Measurements from ENCODE around the gene SLC13A3.

The SLC13A3 gene

DNA sequence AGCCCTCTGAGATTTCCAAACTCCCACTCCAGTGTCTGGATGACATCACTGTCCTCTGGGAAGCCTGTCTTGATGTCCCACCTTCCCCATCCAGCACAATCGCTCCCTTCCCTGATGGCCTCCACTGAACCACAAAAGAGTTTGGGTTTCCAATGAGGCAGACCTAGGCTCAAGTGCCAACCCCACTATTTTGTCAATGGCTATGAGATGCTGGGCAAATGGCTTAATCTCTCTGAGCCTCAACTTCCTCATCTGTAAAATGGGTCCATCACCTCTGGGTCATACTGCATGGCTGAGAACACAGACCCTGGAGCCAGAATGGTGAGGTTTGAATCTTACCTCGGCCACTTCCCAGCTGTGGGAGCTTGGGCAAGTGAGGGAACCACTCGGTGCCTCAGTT lies 11.7 kb downstream of the SLC13A3 start:
- Histone ChIP-seq H3K4me1 (ENCODE audit: control insufficient read depth in 1 of 2, insufficient read depth in 2 of 2, low read length in 2 of 2) (no peaks in the 10 kb centered on the region), H3K4me3 (ENCODE audit: low read depth in 1 of 2, low read length in 2 of 2) (no peak overlapping the region), H3K27me3 (ENCODE audit: low read depth, low read length) (no peaks in the 10 kb centered on the region), H3K27ac (ENCODE audit: low read length) (no peak overlapping the region), H3K9me3 (ENCODE audit: control insufficient read depth in 1 of 2, low read length in 2 of 2) (no peaks in the 10 kb centered on the region), H3K36me3 (ENCODE audit: control insufficient read depth in 1 of 2, insufficient read depth in 2 of 2, low read length in 2 of 2) (no peaks in the 10 kb centered on the region)

DNA sequence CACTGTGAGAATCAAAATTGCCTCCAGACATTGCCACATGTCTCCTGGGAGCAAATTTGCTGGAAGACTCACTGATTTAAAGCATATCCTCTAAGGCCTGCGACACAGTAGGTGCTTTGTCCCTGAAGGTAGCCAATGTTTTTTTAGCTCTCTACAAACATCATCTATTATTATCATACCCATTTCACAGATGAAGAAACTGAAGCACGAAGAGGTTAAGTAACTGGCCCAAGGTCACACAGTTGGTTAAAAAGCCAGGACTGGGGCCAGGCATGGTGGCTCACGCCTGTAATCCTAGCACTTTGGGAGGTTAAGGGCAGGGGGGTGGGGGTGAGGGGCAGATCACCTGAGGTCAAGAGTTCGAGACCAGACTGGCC lies 12.4 kb downstream of the SLC13A3 start:
- no peak overlapping the region for H3K4me3 ChIP-seq (ENCODE audit: low read depth in 1 of 2, low read length in 2 of 2)
- no peak overlapping the region for H3K27ac ChIP-seq (ENCODE audit: low read length)
- no peaks in the 10 kb centered on the region for H3K9me3 ChIP-seq (ENCODE audit: control insufficient read depth in 1 of 2, low read length in 2 of 2)
- no peaks in the 10 kb centered on the region for H3K27me3 ChIP-seq (ENCODE audit: low read depth, low read length)
- no peaks in the 10 kb centered on the region for H3K36me3 ChIP-seq (ENCODE audit: control insufficient read depth in 1 of 2, insufficient read depth in 2 of 2, low read length in 2 of 2)
- no peaks in the 10 kb centered on the region for H3K4me1 ChIP-seq (ENCODE audit: control insufficient read depth in 1 of 2, insufficient read depth in 2 of 2, low read length in 2 of 2)

DNA sequence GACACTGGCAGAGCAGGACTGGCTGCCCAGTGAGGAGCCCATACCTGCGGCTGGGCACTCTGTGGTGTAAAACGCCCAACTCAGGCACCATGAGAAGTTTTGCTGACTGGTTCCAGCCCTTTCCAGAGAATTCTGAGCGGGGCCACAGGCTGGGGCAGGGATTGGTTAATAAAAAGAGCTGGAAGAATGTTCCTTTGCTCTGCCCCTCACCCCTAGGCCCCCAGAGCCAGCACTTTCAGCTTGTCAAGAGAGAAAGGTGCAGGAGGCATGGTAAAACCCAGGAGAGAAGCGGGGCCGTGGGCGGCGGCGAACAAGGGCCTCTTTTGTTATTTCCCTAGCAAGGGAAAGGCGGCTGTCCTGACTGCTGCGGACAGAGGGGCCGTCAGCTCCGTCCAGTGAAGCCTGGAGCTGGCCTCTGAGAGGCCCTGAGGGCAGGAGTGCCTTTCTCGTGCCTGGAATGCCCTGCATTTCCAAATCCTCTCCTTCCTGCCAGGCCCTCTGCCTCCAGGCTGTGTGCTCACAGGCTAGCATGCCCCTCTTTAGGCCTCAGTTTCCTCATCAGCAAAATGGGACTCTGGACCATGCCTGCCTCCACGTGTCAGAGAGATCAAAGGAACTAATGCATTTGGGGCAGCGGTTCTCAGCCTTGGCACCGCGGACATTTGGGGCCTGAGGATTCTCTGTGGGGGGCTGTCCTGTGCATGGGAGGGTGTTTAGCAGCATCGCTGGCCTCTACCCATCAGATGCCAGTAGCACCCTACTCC lies 12.9 kb downstream of the SLC13A3 start:
- Histone ChIP-seq H3K4me3 (ENCODE audit: low read depth in 1 of 2, low read length in 2 of 2) (no peak overlapping the region), H3K9me3 (ENCODE audit: control insufficient read depth in 1 of 2, low read length in 2 of 2) (no peaks in the 10 kb centered on the region), H3K27ac (ENCODE audit: low read length) (no peak overlapping the region), H3K36me3 (ENCODE audit: control insufficient read depth in 1 of 2, insufficient read depth in 2 of 2, low read length in 2 of 2) (no peaks in the 10 kb centered on the region), H3K4me1 (ENCODE audit: control insufficient read depth in 1 of 2, insufficient read depth in 2 of 2, low read length in 2 of 2) (no peaks in the 10 kb centered on the region), H3K27me3 (ENCODE audit: low read depth, low read length) (no peaks in the 10 kb centered on the region)

DNA sequence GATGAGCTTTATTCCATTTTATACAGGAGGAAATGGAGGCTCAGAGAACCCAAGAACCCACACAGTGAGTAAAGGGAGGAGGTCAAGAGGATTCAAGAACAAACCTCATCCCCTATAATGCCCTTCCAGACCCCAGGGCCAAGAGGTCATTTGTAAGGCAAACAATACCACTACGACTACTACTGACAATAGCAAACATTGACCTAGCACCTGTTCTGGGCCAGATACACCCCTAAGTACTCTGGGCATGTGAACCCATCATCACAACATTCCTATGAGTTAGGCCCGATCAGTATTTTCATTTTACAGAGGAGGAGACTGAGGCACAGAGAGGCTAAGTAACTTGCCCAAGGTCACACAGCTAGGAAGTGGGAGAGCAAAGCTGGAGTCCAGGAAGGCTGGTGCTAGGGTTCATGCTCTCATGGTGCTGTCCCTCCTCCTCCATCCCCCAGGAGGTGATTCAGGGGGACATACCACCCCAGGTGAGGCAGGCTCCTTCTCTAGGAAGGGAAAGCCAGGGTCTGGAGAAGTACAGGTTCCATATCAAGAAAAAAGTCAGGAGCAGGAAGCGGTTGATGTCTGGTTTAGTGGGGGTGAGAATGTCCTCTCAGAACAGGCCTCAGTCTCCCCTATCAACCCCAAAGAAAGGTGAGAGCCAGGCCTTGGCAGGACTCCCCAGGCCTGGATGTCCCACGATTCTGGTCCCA lies 13.7 kb downstream of the SLC13A3 start:
- no peaks in the 10 kb centered on the region for H3K9me3 ChIP-seq (ENCODE audit: control insufficient read depth in 1 of 2, low read length in 2 of 2)
- H3K36me3 ChIP-seq (ENCODE audit: control insufficient read depth in 1 of 2, insufficient read depth in 2 of 2, low read length in 2 of 2): no peaks in the 10 kb centered on the region
- H3K4me3 ChIP-seq (ENCODE audit: low read depth in 1 of 2, low read length in 2 of 2): no peak overlapping the region
- H3K27me3 ChIP-seq (ENCODE audit: low read depth, low read length): no peaks in the 10 kb centered on the region
- H3K4me1 ChIP-seq (ENCODE audit: control insufficient read depth in 1 of 2, insufficient read depth in 2 of 2, low read length in 2 of 2): no peaks in the 10 kb centered on the region
- no peak overlapping the region for H3K27ac ChIP-seq (ENCODE audit: low read length)

DNA sequence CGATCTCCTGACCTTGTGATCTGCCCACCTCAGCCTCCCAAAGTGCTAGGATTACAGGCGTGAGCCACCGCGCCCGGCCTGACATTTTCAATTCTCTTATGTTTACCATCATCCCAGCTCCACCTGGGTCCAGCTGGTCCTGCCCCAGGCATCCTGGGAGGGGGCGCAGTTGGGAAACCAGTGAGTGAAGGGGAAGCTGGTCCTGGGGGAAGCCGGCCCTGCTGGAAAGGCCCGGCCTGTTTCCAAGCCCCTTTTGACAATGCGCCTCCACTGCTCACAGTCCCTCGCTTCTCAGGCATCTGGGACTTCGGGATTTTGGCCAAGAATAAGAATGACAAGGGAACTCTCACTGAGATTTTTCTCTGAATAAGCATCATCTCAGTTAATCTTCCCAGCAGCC lies 14.2 kb downstream of the SLC13A3 start:
- H3K4me3 ChIP-seq (ENCODE audit: low read depth in 1 of 2, low read length in 2 of 2): no peak overlapping the region
- H3K36me3 ChIP-seq (ENCODE audit: control insufficient read depth in 1 of 2, insufficient read depth in 2 of 2, low read length in 2 of 2): no peaks in the 10 kb centered on the region
- no peak overlapping the region for H3K27ac ChIP-seq (ENCODE audit: low read length)
- H3K27me3 ChIP-seq (ENCODE audit: low read depth, low read length): no peaks in the 10 kb centered on the region
- H3K9me3 ChIP-seq (ENCODE audit: control insufficient read depth in 1 of 2, low read length in 2 of 2): no peaks in the 10 kb centered on the region
- no peaks in the 10 kb centered on the region for H3K4me1 ChIP-seq (ENCODE audit: control insufficient read depth in 1 of 2, insufficient read depth in 2 of 2, low read length in 2 of 2)

DNA sequence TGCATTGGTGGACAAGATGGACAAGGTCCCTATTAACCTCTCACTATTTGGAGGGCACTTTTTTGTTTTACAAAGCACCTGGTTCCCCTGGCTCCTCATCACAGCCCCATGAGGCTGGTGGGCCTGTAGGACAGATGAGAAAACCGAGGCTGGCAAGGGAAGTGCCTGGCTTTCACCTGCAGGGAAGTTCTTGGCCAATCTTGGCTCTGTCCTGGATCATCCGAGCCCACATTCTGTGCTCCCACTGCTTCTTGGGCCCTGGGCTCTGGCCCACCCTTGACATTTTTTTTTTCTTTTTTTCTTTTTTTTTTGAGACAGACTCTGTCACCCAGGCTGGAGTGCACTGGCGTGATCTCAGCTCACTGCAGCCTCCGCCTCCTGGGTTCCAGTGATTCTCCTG lies 14.7 kb downstream of the SLC13A3 start:
- Histone ChIP-seq H3K4me1 (ENCODE audit: control insufficient read depth in 1 of 2, insufficient read depth in 2 of 2, low read length in 2 of 2) (no peaks in the 10 kb centered on the region), H3K36me3 (ENCODE audit: control insufficient read depth in 1 of 2, insufficient read depth in 2 of 2, low read length in 2 of 2) (no peaks in the 10 kb centered on the region), H3K27ac (ENCODE audit: low read length) (no peak overlapping the region), H3K4me3 (ENCODE audit: low read depth in 1 of 2, low read length in 2 of 2) (no peak overlapping the region), H3K27me3 (ENCODE audit: low read depth, low read length) (no peaks in the 10 kb centered on the region), H3K9me3 (ENCODE audit: control insufficient read depth in 1 of 2, low read length in 2 of 2) (no peaks in the 10 kb centered on the region)

DNA sequence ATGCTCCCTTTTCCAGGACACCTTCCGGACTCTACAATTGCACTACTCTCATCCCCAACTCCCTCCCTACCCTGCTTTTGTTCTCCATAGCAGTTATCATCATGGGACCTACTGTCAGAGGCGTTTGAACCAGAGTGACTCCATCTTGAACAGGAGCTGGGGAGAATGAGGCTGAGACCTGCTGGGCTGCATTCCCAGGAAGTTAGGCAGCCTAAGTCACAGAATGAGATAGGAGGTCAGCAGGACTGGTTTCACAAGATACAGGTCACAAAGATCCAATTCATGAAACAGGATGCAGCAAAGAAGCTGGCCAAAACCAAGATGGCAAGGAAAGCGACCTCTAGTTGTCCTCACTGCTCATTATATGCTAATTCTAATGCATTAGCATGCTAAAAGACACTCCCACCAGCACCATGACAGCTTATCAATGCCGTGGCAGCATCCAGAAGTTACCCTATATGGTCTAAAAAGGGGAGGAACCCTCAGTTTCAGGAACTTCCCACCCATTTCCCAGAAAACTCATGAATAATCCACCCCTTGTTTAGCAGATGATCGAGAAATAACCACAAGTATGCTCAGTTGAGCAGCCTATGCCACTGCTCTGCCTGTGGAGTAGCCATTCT lies 15.6 kb downstream of the SLC13A3 start:
- Histone ChIP-seq H3K4me3 (ENCODE audit: low read depth in 1 of 2, low read length in 2 of 2) (no peak overlapping the region), H3K9me3 (ENCODE audit: control insufficient read depth in 1 of 2, low read length in 2 of 2) (no peaks in the 10 kb centered on the region), H3K4me1 (ENCODE audit: control insufficient read depth in 1 of 2, insufficient read depth in 2 of 2, low read length in 2 of 2) (no peaks in the 10 kb centered on the region), H3K36me3 (ENCODE audit: control insufficient read depth in 1 of 2, insufficient read depth in 2 of 2, low read length in 2 of 2) (no peaks in the 10 kb centered on the region), H3K27ac (ENCODE audit: low read length) (no peak overlapping the region), H3K27me3 (ENCODE audit: low read depth, low read length) (no peaks in the 10 kb centered on the region)

DNA sequence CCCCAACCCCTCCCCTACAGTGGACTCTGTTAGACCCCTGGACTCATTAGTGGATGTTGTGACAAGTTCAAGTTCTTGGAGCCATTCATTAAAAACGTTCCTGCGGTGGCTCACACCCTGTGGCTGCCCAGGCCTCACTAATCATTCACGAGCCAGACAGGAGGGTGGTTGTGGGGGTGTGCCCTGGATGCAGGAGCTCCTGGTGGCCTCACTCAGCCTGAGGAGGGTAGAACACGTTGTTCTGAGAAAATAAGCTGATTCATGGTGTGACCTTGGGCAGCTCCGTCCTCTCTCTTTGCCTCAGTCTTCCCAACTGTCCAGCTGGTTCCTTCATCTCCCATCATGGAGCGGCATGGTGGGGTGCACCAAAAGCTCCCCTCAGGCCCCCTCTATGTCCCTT lies 16.7 kb downstream of the SLC13A3 start:
- H3K4me3 ChIP-seq (ENCODE audit: low read depth in 1 of 2, low read length in 2 of 2): no peak overlapping the region
- H3K4me1 ChIP-seq (ENCODE audit: control insufficient read depth in 1 of 2, insufficient read depth in 2 of 2, low read length in 2 of 2): no peaks in the 10 kb centered on the region
- H3K9me3 ChIP-seq (ENCODE audit: control insufficient read depth in 1 of 2, low read length in 2 of 2): peaks cover 0 to 7% of the 10 kb centered on the region in 2 donors
- H3K36me3 ChIP-seq (ENCODE audit: control insufficient read depth in 1 of 2, insufficient read depth in 2 of 2, low read length in 2 of 2): no peaks in the 10 kb centered on the region
- no peak overlapping the region for H3K27ac ChIP-seq (ENCODE audit: low read length)
- no peaks in the 10 kb centered on the region for H3K27me3 ChIP-seq (ENCODE audit: low read depth, low read length)

DNA sequence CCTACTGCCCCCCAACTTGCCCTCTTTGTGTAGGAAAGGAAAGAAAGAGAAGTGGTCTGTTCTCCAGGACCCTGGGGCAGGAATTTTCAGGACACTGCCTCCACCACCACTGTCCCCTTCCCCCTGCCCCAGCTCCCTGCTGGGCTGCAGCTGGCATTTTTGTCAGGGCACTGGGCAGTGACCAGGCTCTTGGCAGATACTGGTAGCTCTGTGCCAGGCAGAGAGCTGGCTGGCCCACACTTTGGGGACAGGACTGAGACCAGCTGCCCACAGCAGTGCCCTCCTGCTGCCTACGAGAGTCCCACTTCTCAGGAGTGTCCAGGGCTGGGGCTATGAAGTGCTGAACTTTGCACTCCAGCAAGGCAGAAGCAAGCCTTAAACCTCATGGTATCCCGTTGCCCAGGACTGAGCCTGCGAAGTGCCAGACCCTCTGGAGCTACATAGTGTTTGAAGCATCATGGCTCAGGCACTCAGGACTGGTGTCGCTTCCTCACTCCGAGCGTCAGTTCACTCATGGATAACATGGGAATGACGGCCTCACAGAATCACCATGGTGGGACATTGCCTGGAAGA lies 19.3 kb downstream of the SLC13A3 start:
- H3K4me1 ChIP-seq (ENCODE audit: control insufficient read depth in 1 of 2, insufficient read depth in 2 of 2, low read length in 2 of 2): no peaks in the 10 kb centered on the region
- H3K27me3 ChIP-seq (ENCODE audit: low read depth, low read length): no peaks in the 10 kb centered on the region
- no peak overlapping the region for H3K4me3 ChIP-seq (ENCODE audit: low read depth in 1 of 2, low read length in 2 of 2)
- H3K9me3 ChIP-seq (ENCODE audit: control insufficient read depth in 1 of 2, low read length in 2 of 2): peaks cover 11 to 12% of the 10 kb centered on the region in 2 donors
- no peaks in the 10 kb centered on the region for H3K36me3 ChIP-seq (ENCODE audit: control insufficient read depth in 1 of 2, insufficient read depth in 2 of 2, low read length in 2 of 2)
- no peak overlapping the region for H3K27ac ChIP-seq (ENCODE audit: low read length)

DNA sequence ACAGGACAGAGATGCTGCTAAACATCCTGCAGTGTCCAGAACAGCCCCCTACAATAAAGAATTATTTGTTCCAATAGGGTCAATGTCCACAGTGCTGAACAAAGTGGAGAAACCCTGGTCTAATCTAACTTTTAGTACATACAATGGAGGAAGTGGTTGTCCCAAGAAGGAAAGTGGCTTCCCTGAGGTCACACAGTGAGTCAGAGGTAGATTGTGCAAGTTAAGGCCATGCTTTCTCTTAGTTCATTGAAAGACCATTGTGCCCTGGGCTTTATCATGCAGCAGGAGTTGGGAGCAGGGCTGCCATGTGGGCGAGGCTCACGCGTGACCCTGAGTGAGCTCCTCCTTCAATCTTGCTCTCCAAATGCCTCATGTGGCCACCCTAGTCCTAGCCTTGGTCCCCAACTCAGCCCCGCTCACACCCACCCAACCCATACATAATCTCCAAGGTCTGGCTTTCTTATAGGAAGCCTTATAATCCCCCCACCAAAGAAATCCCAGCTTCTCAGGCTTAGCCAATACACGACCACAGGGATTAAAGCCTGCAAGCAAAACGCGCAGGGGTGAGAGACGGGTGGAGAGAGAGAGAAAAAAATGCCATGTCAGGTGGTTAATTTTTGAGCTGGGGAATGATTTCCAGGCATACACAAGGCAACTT lies 19.9 kb downstream of the SLC13A3 start:
- Histone ChIP-seq H3K27me3 (ENCODE audit: low read depth, low read length) (no peaks in the 10 kb centered on the region), H3K36me3 (ENCODE audit: control insufficient read depth in 1 of 2, insufficient read depth in 2 of 2, low read length in 2 of 2) (no peaks in the 10 kb centered on the region), H3K4me1 (ENCODE audit: control insufficient read depth in 1 of 2, insufficient read depth in 2 of 2, low read length in 2 of 2) (no peaks in the 10 kb centered on the region), H3K9me3 (ENCODE audit: control insufficient read depth in 1 of 2, low read length in 2 of 2) (peaks cover 11 to 12% of the 10 kb centered on the region in 2 donors), H3K4me3 (ENCODE audit: low read depth in 1 of 2, low read length in 2 of 2) (no peak overlapping the region), H3K27ac (ENCODE audit: low read length) (no peak overlapping the region)

DNA sequence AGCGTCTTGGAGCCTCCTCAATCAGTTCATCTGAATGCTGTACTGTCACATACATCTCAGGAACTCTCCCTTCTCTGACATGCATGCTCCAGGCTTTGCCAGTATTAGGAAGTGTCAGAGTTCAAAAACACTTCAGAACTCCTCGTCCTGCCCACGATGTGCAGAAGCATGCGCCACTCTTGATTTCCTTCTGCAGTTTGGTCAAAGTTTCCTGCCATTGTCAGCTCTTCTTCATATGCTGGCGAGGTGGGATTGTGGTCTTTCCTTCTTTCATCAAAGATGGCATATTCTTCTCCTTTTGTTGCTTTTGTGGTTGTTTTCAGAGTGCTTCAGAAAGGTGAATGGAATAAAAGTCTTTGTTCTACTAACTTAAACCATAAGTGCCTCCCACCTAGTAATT lies 21.0 kb downstream of the SLC13A3 start:
- no peak overlapping the region for H3K4me3 ChIP-seq (ENCODE audit: low read depth in 1 of 2, low read length in 2 of 2)
- no peaks in the 10 kb centered on the region for H3K36me3 ChIP-seq (ENCODE audit: control insufficient read depth in 1 of 2, insufficient read depth in 2 of 2, low read length in 2 of 2)
- H3K27me3 ChIP-seq (ENCODE audit: low read depth, low read length): no peaks in the 10 kb centered on the region
- no peaks in the 10 kb centered on the region for H3K4me1 ChIP-seq (ENCODE audit: control insufficient read depth in 1 of 2, insufficient read depth in 2 of 2, low read length in 2 of 2)
- H3K9me3 ChIP-seq (ENCODE audit: control insufficient read depth in 1 of 2, low read length in 2 of 2): peaks cover 11 to 12% of the 10 kb centered on the region in 2 donors
- H3K27ac ChIP-seq (ENCODE audit: low read length): no peak overlapping the region

Measured in muscle layer of duodenum (tissue), 2 donors.